ENCODE results near the gene MRPS10.

DNA sequence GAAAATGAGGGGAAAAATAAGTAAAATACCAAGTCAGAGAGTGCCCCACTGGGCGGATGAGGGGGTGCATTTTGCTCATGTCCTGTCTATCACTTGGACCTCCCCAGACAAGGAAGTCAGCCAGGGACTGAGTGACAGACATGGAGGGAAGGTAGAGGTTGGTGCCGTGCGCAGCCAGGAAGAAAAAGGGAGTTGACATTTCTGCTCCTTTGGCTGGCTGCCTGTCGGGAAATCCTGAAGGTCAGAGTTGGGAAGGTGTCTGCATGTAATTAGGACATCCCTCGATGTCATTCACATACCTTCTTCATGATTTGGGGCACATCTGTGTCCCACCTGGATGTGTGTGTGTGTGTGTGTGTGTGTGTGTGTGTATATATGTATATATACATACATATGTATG lies 35.6 kb downstream of the MRPS10 start:
- TF ChIP-seq, protein P1, sequence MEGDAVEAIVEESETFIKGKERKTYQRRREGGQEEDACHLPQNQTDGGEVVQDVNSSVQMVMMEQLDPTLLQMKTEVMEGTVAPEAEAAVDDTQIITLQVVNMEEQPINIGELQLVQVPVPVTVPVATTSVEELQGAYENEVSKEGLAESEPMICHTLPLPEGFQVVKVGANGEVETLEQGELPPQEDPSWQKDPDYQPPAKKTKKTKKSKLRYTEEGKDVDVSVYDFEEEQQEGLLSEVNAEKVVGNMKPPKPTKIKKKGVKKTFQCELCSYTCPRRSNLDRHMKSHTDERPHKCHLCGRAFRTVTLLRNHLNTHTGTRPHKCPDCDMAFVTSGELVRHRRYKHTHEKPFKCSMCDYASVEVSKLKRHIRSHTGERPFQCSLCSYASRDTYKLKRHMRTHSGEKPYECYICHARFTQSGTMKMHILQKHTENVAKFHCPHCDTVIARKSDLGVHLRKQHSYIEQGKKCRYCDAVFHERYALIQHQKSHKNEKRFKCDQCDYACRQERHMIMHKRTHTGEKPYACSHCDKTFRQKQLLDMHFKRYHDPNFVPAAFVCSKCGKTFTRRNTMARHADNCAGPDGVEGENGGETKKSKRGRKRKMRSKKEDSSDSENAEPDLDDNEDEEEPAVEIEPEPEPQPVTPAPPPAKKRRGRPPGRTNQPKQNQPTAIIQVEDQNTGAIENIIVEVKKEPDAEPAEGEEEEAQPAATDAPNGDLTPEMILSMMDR (IDR thresholded peaks at IDR 0.05; ENCODE audit: low read depth, low read length), result no peak
- no peak for TF ChIP-seq EZH2phosphoT487 (IDR thresholded peaks at IDR 0.05; ENCODE audit: low read depth)
